WTC11 (cell line): Measurements from ENCODE around the gene ZNF646.

Experiments used
- ATF2 ChIP-seq: sonication (generic); formaldehyde crosslinking; IDR thresholded peaks from 2 replicates; pipeline ENCODE4 v1.8.1; 2022; ENCODE audit warnings: low read depth, missing genetic modification reagents, borderline replicate concordance
- CREM ChIP-seq: sonication (generic); formaldehyde crosslinking; IDR thresholded peaks from 2 replicates; pipeline ENCODE4 v1.8.1; 2022; ENCODE audit warnings: mild to moderate bottlenecking, missing genetic modification reagents, moderate library complexity
- CTCF ChIP-seq: fragments of 200-600 bp; IDR thresholded peaks from 2 replicates; pipeline ENCODE4 v1.8.0; 2022; ENCODE audit warnings: antibody characterized with exemption
- FOXJ3 ChIP-seq: sonication (generic); formaldehyde crosslinking; IDR thresholded peaks from 2 replicates; pipeline ENCODE4 v1.9.0; 2021; ENCODE audit warnings: missing genetic modification reagents, mild to moderate bottlenecking, borderline replicate concordance
- FOXK1 ChIP-seq: sonication (generic); formaldehyde crosslinking; IDR thresholded peaks from 2 replicates; pipeline ENCODE4 v1.8.0; 2022; ENCODE audit warnings: mild to moderate bottlenecking, moderate library complexity, missing genetic modification reagents
- IRF1 ChIP-seq: sonication (generic); formaldehyde crosslinking; IDR thresholded peaks from 2 replicates; pipeline ENCODE4 v1.8.0; 2023; ENCODE audit warnings: missing genetic modification reagents
- NFYB ChIP-seq: sonication (generic); formaldehyde crosslinking; conservative IDR thresholded peaks from 2 replicates; pipeline ENCODE4 v1.8.0; 2022; ENCODE audit warnings: low read depth, missing genetic modification reagents
- NR3C1 ChIP-seq: sonication (generic); formaldehyde crosslinking; conservative IDR thresholded peaks from 2 replicates; pipeline ENCODE4 v1.8.1; 2023; ENCODE audit warnings: low read depth, mild to moderate bottlenecking, missing genetic modification reagents
- USF2 ChIP-seq: sonication (generic); formaldehyde crosslinking; IDR thresholded peaks from 2 replicates; pipeline ENCODE4 v1.8.1; 2023; ENCODE audit warnings: mild to moderate bottlenecking, missing genetic modification reagents, moderate library complexity
- ZNF232 ChIP-seq: sonication (generic); formaldehyde crosslinking; IDR thresholded peaks from 2 replicates; pipeline ENCODE4 v1.8.0; 2022; ENCODE audit warnings: mild to moderate bottlenecking, missing genetic modification reagents

GRCh38 chr16:31055613-31056012, 18.6 kb upstream of the ZNF646 start:
- TF ChIP-seq NR3C1 (CRISPR knock-in tag) (no peak), ATF2 (CRISPR knock-in tag) (no peak), CREM (CRISPR knock-in tag) (no peak), NFYB (CRISPR knock-in tag) (no peak), CTCF (no peak), FOXK1 (CRISPR knock-in tag) (no peak), IRF1 (CRISPR knock-in tag) (no peak), FOXJ3 (CRISPR knock-in tag) (no peak), ZNF232 (CRISPR knock-in tag) (no peak), USF2 (no peak)
